Activated CD4-positive, alpha-beta T cell treated with anti-CD3 and anti-CD28 coated beads, Interleukin-10, Interleukin-2, amounts not matched to agents 100 ng/mL and 50 ng/mL, durations not matched to agents 16 hours and 8 hours (primary cell): ENCODE data around the gene HS6ST1.

Source experiments
- DNase-seq: peaks from one replicate; pipeline ENCODE4 v3.0.0-alpha.2; 2020

Gene HS6ST1

GRCh38 chr2:128347701-128348539, 29.3 kb upstream of the HS6ST1 start:
- DNase-seq: no peak

DNA sequence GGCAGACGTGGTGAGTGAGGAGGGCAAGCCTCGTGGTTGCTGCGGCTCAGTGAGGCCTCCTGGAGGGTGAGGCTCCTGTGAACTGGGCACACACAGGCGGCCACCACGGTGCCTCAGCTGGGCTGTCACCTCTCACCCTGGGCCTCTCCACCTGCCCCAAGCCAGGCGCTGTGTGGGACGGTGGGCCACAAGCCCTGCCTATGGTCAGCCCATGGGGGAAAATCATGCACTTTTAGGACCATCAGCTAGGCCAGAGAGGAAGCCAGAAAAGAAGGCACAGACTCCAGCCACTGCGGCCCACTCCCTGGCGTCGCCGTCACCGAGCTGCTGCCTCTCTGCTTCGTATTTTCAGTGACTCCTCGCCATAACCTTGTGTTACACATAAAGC, 28.5 kb upstream of the HS6ST1 start:
- no peak for DNase-seq

DNA sequence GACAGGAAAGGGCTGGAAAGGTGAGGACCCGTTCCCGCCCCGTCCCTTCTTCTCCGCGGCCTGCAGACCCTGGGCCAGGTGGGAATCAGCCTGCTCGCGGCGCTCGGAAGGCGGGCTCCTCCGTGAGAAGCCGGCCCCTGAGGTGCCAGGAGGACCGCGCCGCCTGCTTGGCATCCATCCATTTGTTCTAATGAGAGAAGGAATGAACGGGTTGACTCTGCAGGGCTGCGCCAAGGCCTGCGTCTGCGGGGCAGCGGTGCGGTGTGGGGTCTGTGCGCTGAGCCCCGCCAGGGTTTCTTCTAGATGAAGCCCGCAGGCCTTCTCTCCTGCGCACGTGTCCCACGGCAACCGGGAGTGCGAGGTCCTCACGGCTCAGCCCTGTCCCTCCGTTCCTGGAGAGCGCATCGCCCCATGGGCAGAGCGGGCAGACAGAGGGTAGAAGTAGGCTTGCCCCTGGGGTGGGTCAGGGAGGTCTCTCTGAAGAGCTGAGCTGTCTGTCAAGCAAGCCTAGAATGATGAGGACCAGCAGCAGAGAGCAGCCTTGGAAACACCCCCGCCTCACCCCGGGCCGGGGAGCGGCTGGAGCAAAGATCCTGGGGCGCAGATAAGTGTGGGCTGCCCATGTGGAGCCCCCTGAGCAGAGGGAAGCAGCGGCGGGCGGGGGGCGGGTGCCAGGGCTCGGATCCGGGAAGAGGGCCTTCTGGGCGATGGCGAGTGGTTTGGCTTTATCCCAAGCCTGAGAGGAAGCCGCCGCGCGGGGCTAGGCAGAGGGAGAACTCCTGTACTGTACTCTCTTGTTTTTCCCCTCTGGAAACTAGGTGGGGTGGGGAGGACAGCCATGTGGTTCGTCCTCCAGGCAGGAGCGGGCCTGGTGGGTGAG, 27.9 kb upstream of the HS6ST1 start:
- DNase-seq: no peak

- DNase-seq: no peak
These were observed 26.9 kb upstream of the HS6ST1 start for GRCh38 chr2:128345436-128346165.

GRCh38 chr2:128344101-128344500, 25.4 kb upstream of the HS6ST1 start:
- no peak for DNase-seq

DNA sequence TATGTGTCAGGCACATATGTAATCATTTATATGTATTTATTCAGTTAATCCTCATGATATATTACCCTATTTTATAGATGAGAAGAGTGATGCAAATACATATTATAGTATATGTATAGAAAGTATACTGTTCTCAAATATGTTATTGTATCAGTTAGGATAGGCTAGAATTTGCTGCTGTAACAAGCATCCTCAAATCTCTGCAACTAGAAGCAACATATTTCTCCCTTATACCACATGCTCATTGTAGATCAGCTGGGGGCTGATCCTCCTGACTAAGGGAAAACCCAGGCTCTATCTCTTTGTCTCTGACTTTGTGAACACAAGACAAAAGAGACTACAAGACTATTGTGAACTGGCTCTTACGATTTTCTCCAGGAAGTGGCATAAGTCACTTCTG, 24.8 kb upstream of the HS6ST1 start:
- no peak for DNase-seq

DNA sequence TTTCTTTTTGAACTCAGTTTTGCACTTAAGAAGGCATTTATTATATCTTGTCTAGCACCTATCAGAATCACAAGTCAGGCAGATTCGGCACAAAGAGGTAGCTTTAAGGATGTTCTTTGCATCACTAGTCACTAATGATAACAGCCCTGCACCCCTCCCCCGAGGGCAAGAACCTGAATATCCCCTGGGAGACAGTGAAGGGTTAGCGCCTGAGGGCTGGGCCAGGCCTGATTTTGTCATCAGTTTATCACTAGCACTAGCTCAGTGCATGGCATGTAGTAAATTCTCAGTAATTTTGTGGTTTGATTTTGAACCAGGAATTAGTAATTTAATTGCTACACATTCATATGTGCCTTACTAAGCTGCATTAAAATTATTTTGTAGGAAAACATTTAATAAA, 23.9 kb upstream of the HS6ST1 start:
- no peak for DNase-seq

DNA sequence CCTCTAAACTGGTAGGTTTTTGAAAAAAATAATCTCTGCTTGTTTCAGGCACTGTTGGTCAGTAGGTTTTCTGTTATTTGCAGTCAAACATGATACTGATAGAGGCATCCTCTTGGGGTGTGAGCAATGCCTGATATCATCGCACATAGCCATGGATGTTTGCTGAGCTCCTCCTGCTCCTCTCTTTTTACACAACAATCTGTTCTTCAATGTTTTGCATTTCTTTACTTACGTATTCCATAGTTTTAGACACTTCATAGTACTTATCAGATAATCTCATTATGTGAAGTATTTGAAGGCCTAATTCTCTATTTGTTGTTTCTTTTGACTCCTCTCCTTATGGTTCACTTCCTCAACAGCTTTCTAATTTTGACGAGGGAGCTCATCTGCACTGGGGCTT, 23.0 kb upstream of the HS6ST1 start:
- DNase-seq: no peak

DNA sequence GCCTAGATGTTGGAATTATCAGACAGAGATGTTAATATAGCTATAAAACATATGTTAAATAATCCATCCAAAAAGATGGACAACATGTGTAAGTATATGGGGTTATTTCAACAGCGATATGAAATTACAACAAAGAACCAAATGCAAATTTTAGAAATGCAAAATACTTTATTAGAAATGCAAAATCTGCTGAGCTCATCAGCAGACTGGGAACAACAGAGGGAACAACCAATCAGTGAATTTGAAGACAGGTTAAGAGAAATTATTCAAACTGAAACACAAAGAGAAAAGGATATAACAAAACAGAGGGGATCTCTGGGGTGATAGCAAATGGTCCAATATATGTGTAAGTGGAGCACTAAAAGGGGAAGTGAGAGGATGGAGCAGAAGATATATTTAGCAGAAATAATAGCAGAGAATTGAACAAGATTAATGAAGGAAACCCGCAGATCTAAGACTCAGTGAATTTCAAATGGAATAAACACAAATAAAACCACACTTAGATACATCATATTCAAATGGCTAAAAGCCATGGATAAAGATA, 13.5 kb upstream of the HS6ST1 start:
- DNase-seq: no peak

- no peak for DNase-seq
These were observed 11.9 kb upstream of the HS6ST1 start for GRCh38 chr2:128330583-128330982.

DNA sequence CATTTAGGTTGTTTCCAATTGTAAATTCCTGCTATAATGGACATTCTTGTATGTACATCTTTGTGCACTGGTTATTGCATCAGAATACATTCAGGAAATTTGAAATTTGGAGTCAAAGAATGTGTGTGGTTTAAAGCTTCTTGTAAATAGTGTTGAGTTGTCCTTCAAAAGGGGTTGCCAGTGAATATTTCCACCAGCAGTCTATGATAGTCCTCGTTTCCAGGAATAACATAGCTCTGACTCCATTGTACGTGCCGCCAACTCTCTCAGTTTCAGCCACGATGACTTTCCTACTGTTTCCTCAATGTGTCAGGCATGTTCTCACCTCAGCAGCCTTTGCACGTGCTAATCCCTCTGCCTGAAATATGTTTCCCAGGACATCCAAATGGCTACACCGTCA, 10.9 kb upstream of the HS6ST1 start:
- no peak for DNase-seq

DNA sequence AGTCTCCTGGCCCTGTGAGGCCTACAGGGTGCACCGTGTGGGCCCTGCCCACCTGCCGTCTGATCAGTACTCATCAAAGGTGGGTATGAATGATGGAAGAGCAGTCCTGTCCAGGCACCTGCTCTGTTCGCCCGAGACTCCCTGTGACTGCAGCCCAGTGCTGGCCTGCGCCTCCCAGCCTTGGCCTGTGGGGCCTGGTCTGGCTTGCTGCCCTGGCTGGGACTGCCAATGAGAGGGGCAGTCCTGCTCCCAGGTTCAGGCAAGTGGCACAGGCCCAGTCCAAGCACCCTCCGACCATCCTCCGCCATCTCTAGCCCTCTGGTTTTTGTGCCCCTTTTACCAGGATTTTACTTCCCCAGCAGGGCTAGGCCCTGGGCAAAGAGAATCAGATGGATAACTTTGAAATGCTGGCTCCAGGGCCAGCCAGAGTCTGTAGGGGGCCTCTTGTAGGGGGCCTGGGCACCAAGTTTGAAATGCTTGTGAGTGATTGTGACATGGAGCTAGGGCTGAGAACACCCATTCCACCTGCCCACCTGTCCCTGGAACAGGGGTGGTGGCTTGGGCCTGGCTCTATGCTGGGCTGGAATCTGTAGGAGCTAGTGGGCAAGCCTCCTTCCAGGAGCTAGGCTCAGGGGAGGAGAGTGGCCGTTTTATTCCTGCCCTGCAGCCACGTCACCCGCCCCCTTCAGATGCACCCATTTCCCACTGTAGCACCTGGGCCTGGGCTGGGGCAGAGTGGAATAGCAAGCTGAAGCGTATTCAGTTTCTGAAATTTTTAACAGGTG, 8.7 kb upstream of the HS6ST1 start:
- no peak for DNase-seq

- DNase-seq: no peak
These were observed 7.7 kb upstream of the HS6ST1 start for GRCh38 chr2:128326346-128326745.

DNA sequence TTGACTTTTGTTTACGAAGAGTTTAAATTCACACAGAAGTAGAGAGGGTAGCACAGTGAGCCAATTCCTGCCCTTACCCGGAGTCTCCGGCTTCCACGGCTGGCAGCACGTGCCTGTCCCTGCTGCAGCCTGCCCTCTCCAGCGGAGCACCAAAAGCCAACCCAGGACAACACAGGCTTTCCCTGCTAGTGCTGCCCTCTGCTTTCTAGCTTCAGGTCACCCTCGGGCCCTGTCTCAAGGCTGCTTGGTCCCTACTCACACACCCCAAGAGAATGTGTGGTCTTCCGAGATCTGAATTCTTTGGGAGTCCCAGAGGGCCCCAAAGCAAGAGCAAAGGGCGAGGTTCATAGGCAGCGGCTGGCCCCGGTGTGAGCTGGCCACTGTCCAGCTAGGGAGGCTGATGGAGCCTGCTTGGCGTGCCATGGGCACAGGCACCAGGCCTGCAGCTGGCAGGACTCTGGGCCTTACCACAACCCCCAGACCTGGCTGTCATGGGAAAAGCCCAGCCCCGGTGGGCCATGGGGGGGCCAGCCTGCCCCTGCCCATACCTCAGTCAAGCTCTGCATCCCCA, 7.0 kb upstream of the HS6ST1 start:
- no peak for DNase-seq

- no peak for DNase-seq
These were observed 6.3 kb upstream of the HS6ST1 start for GRCh38 chr2:128324897-128325410.

GRCh38 chr2:128324008-128324896, 5.6 kb upstream of the HS6ST1 start:
- DNase-seq: no peak

GRCh38 chr2:128323555-128323931, 4.9 kb upstream of the HS6ST1 start:
- no peak for DNase-seq

DNA sequence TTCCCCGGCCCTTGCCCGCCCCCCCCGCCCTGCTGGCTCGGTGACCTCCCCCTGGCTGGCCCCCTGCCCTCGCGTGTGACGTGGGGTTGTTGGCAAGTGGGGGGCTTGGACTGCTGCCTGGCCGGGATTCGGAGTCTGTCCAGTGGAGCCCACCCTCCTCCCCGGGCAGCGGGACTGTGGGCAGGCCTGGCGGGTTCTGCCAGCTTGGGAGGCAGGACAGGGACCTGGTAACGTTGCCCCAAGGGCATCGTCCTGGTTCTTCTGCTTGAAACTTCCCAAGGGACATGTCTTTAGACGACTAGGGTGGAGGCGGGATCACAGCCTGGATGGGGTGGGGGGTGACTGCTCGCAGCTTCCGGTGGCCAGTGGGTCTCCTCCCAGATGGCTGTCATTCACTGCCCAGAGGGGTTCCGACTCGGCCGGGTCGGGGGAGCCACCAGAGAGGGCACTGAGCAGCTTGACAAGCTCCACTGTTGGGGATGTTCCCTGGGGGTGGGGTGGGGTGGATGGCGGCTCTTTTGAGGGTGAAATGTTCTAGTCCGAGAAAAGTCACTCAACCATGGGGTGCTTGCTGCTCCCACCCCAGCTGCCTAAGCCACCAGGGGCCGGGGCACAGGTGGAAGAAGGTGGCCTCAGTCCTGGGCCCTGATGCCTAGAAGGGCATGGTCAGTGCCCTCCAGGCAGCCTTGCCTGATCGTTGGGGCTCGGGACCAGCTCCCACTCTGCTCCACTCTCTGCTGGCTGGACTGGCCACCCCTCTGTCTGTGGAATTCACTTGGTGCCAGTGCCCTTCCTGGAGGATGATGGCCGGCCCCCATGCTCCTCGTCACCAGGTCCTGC, 4.3 kb upstream of the HS6ST1 start:
- no peak for DNase-seq
